Bone marrow (tissue), 2 donors: ENCODE measurements around the gene PPARGC1A.

Source experiments
- DNase-seq, 2 donors: peaks; one replicate each; lab custom pipeline; 2025; lab: John Stamatoyannopoulos, UW

Gene PPARGC1A

GRCh38 chr4:23889814-23890341 lies at the start of gene PPARGC1A:
Gene PPARGC1A (minus strand): TSS chr4:23890047. CDS start chr4:23889957, 90 bp downstream.
- no peak for DNase-seq

- no peak for DNase-seq
These were observed 48.9 kb upstream of the PPARGC1A start for GRCh38 chr4:23938796-23939195.

- DNase-seq: no peak
These were observed 47.3 kb upstream of the PPARGC1A start for GRCh38 chr4:23937173-23937572.

- DNase-seq: no peak
These were observed 45.1 kb upstream of the PPARGC1A start for GRCh38 chr4:23934915-23935314.

GRCh38 chr4:23934223-23934622 lies 44.4 kb upstream of the PPARGC1A start:
- no peak for DNase-seq

GRCh38 chr4:23932901-23933308 lies 43.1 kb upstream of the PPARGC1A start:
- DNase-seq: no peak

- DNase-seq: no peak
These were observed 42.3 kb upstream of the PPARGC1A start for GRCh38 chr4:23932186-23932585.

- DNase-seq: no peak
These were observed 41.6 kb upstream of the PPARGC1A start for GRCh38 chr4:23931489-23931830.

GRCh38 chr4:23930750-23931488 lies 41.1 kb upstream of the PPARGC1A start:
- DNase-seq: no peak

GRCh38 chr4:23929248-23929647 lies 39.4 kb upstream of the PPARGC1A start:
- no peak for DNase-seq

- no peak for DNase-seq
These were observed 34.7 kb upstream of the PPARGC1A start for GRCh38 chr4:23924556-23924955.

GRCh38 chr4:23923840-23924239 lies 34.0 kb upstream of the PPARGC1A start:
- DNase-seq: no peak

- DNase-seq: no peak
These were observed 33.3 kb upstream of the PPARGC1A start for GRCh38 chr4:23923141-23923540.

- no peak for DNase-seq
These were observed 32.8 kb upstream of the PPARGC1A start for GRCh38 chr4:23922541-23923111.

- DNase-seq: no peak
These were observed 32.2 kb upstream of the PPARGC1A start for GRCh38 chr4:23922013-23922412.

GRCh38 chr4:23921447-23921845 lies 31.6 kb upstream of the PPARGC1A start:
- DNase-seq: no peak

GRCh38 chr4:23920716-23921446 lies 31.0 kb upstream of the PPARGC1A start:
- no peak for DNase-seq

GRCh38 chr4:23920296-23920695 lies 30.4 kb upstream of the PPARGC1A start:
- DNase-seq: no peak

GRCh38 chr4:23916282-23916681 lies 26.4 kb upstream of the PPARGC1A start:
- no peak for DNase-seq

- no peak for DNase-seq
These were observed 25.7 kb upstream of the PPARGC1A start for GRCh38 chr4:23915459-23916132.

- no peak for DNase-seq
These were observed 22.0 kb upstream of the PPARGC1A start for GRCh38 chr4:23911675-23912455.

- no peak for DNase-seq
These were observed 19.8 kb upstream of the PPARGC1A start for GRCh38 chr4:23909671-23910070.
